LNCAP (cell line): ENCODE data around the gene KCNJ9.

ENCODE experiments used
- CTCF ChIP-seq: fragments of 450-650 bp; IDR thresholded peaks from 2 replicates; pipeline ENCODE4 v1.5.1; 2017; ENCODE audit warnings: mild to moderate bottlenecking

The KCNJ9 gene

GRCh38 chr1:160097911-160098851 lies 16.8 kb downstream of the KCNJ9 start, which contains the start of gene IGSF8:
Gene IGSF8, minus strand, starts transcription at chr1:160098619. Its CDS starts 147 bp downstream, at chr1:160098472.
- TF ChIP-seq CTCF: no peak

GRCh38 chr1:160098852-160099561 lies 17.7 kb downstream of the KCNJ9 start:
- TF ChIP-seq CTCF: no peak

GRCh38 chr1:160099716-160100375 lies 18.5 kb downstream of the KCNJ9 start:
- no peak for TF ChIP-seq CTCF

- TF ChIP-seq CTCF: peak; percentile 100
Measured at GRCh38 chr1:160101037-160101716, 19.8 kb downstream of the KCNJ9 start.

- TF ChIP-seq CTCF: no peak
Measured at GRCh38 chr1:160101717-160102522, 20.6 kb downstream of the KCNJ9 start.

GRCh38 chr1:160103658-160104408 lies 22.5 kb downstream of the KCNJ9 start:
- TF ChIP-seq CTCF: no peak
